HG02840 (cell line): Measurements from ENCODE around the gene BAD.
A peak's percentile ranks its signal among the peaks of the same experiment; 100 is the strongest.
"Not testable (repeated sequence)": the region's sequence is repeated elsewhere in the genome, so short reads cannot be mapped to it uniquely, and the experiment has no call there.

Experiments used
- ATAC-seq: cut with Tn5 transposase; IDR thresholded peaks from one replicate; pipeline ENCODE4 v1.9.1; 2021; ENCODE audit warnings: mild to moderate bottlenecking, moderate library complexity, moderate number of reproducible peaks; ENCODE audit not compliant: unreplicated experiment, low FRiP score

Gene BAD

GRCh38 chr11:64246871-64247728 is 37.4 kb downstream of the BAD start, which contains the start of gene PPP1R14B:
Gene PPP1R14B (minus strand): TSS chr11:64246943. CDS start chr11:64246673, 270 bp downstream.
- ATAC-seq = no peak

DNA sequence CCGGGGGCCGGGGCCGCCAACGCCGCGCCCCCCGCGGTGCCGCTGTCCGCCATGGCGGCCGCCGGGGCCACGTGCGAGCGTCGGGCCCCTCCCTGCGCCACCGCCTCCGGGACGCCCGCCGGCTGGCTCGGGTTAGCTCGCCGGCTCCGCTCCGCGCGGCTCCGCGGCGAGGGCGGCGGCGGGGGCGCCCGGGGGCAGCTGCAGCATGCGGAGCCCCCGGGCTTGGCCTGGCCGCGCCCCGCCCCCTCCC is 37.9 kb downstream of the BAD start:
- ATAC-seq = not testable (repeated sequence)

- ATAC-seq = no peak
These were observed 38.5 kb downstream of the BAD start for GRCh38 chr11:64245797-64246620.

GRCh38 chr11:64245401-64245796 is 39.1 kb downstream of the BAD start:
- ATAC-seq = no peak

- ATAC-seq = no peak
These were observed 39.5 kb downstream of the BAD start for GRCh38 chr11:64244966-64245365.

DNA sequence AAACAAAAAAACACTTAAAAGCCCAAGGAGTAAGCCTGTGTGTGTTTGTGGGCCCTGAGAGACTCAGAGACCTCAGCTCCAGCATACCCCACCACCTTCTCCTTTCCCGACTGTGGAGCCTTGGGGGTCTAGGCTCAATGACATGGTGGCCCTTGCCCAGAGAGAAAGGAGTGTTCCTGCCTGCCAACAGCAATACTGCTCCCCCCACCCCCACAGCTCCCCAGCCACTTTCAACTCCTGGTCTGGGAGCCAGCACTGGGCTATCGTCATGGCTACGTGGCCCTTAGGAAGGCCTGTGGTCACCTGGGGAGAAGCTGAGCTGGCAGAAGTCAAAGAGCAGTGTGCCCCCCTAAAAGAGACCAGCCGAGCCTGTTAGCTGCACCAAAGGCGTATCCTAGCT is 40.4 kb downstream of the BAD start:
- no peak for ATAC-seq

- no peak for ATAC-seq
These were observed 41.1 kb downstream of the BAD start for GRCh38 chr11:64243236-64243854.

DNA sequence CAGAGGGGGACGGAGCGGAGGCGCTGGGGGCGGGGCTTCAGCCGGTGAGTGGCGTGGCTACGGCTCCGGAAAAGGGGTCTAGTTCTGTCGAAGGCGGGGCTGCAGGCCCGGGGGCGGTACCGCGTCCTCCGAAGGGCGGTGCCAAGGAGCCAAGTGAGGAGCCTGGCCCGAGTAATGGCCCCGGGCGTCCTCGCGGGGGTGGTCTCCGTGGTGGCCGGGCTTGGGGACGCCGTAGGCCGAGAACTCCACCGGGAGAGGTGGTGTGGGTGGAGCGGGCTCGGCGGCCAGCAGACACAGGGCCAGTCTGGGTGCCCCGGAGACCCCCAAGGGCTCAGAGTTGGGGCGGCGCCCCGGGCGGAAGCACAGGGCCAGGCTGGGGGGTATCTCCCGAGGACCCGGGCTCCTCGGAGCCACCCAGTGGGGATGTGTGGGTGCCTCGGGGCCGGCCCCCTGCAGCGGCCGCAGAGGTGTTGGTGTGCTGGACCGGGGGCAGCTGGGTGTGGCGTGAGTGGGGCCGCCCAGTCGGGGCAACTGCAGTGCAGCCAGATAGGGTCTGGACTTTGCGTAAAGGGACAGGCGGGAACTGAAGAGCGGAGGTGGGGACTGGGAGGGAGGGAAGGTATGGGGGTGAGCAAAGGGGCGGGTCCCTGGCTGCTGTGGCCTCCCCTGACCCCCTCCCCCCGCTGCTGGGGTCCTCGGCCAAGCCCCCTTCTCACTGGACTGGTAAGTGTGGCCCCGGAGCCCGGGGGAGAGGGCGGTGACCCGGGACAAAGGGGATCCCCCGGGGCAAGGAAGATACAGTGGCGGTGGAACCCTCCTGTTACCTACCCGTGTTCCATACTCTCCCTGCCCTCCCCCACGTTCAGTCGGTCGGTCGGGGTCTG is 42.7 kb downstream of the BAD start:
- no peak for ATAC-seq

- ATAC-seq = peak; percentile 55
These were observed 43.3 kb downstream of the BAD start for GRCh38 chr11:64241241-64241490.

GRCh38 chr11:64240435-64241240 is 43.8 kb downstream of the BAD start, which contains the start of gene FKBP2:
Gene FKBP2 (plus strand): TSS chr11:64241095. CDS start chr11:64242388, 1,293 bp downstream.
- ATAC-seq = peak; percentile 52

DNA sequence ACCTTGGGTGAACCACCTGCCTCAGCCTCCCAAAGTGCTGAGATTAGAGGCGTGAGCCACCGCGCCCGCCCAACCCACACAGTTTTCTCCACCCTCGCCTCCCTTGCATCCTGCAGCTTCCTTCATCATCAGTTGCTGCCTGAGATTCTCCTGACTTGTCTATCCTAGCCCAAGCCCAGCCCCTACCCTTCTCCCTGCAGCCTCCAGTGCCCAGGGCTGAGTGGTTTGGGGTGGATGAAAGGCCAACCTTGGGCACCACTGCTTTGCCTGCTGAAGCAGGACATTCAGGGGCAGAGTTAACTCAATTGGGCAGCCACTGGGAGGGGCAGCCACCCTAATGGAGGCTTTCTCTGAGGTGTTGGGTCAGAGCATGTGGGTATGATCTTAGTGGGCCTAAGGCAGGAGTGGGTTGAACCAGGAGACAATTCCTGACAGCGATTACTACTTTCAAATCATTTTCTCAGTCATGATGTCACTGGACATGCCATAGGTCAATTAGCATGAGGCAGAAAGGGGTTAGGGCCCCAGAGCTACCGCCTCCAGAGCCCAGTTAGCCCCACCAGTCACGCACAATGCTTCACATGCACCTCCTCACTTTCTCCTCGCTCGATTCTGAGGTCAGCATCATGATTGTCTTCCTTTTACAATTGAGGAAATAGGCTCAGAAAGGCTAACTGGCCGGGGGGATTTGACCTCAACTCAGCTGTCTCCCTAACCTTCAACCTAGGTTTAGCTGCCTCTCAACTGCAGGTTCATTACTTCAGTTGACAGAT is 44.6 kb downstream of the BAD start:
- no peak for ATAC-seq

DNA sequence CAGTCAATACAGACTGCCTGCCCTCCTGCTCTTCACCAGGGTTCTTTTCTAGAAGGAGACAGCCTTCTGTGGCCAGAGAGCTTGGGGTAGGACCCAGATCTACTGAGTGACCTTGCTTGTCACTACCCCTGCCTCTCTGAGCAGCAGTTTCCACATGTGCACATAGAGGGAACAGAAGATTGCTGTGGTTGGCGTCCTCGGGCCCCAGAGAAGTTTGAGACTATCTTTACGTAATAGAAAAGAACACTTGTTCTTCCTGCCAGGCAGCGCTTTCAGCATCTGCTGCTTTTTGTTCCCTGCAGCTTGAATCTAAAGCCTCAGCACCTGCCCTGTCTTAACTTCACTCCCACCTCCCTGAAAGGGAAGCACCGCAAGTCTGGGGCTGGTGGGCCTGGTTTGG is 45.5 kb downstream of the BAD start:
- ATAC-seq = no peak

GRCh38 chr11:64238076-64238475 is 46.4 kb downstream of the BAD start:
- ATAC-seq = no peak

- ATAC-seq = no peak
These were observed 46.9 kb downstream of the BAD start for GRCh38 chr11:64237484-64237951.

- ATAC-seq = no peak
These were observed 48.9 kb downstream of the BAD start for GRCh38 chr11:64235437-64236161.

GRCh38 chr11:64234647-64235379 is 49.7 kb downstream of the BAD start:
- no peak for ATAC-seq

DNA sequence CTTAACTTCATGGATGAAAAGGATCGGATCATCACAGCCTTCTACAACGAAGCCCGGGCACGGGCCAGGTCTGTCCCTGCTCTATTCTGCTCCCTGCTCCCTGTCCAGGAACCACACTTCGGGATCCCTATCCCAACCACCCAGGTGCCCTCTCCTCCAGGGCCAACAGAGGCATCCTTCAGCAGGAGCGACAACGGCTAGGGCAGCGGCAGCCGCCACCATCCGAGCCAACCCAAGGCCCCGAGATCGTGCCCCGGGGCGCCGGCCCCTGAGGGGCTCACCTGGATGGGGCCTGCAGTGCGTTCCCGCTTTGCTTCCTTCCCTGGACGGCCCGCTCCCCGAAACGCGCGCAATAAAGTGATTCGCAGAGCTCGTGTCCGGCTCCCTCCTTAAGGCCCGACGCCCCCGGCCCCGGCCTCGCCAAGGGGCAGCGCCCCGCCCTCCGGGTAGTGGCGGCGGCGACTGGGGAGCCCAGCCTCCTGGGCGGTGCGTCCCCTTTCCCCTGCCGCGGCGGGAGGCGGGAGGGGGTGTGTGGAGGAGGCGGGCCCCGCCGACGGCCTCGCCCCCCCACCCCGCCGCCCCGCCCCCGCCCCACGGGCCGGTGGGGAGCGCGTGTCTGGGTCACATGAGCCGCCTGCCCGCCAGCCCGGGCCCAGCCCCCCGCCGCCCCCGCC is 50.4 kb downstream of the BAD start, which contains the start of gene VEGFB:
VEGFB (plus strand) TSS at position 672 of the 674 bp plus-strand sequence. CDS start 250 bp downstream, outside the sequence.
- no peak for ATAC-seq
